OCI-LY3 (cell line): ENCODE results near the gene GBP7.

Experiments used
- H2AFZ ChIP-seq: fragments of 200-600, 300-600 bp; shearing (Covaris generic); 2 replicates; pipeline ENCODE4 v1.6.0; 2014; ENCODE audit warnings: antibody characterized with exemption, low read depth, low read length
- H3K27ac ChIP-seq: fragments of 200-600, 300-600 bp; sonication (generic); 2 replicates; pipeline ENCODE4 v1.5.1; 2014; ENCODE audit warnings: mild to moderate bottlenecking, low read length, moderate library complexity, mixed read lengths
- H3K27me3 ChIP-seq: fragments of 200-600, 300-600 bp; sonication (generic); 2 replicates; pipeline ENCODE4 v1.6.1; 2014; ENCODE audit warnings: low read depth, low read length, mixed read lengths
- H3K36me3 ChIP-seq: fragments of 200-600, 300-600 bp; sonication (generic); replicated peaks from 2 replicates; pipeline ENCODE3; 2014; ENCODE audit warnings: low read depth, low read length, mixed read lengths
- H3K4me1 ChIP-seq: fragments of 300-600, 200-600 bp; sonication (generic); 2 replicates; pipeline ENCODE4 v1.6.1; 2014; ENCODE audit warnings: low read length, mixed read lengths
- H3K4me2 ChIP-seq: fragments of 200-600, 300-600 bp; sonication (generic); 2 replicates; pipeline ENCODE4 v1.6.1; 2014; ENCODE audit warnings: low read length, mixed read lengths
- H3K4me3 ChIP-seq: fragments of 300-600, 200-600 bp; sonication (generic); 2 replicates; pipeline ENCODE4 v1.5.1; 2014; ENCODE audit warnings: antibody characterized with exemption, mild to moderate bottlenecking, low read length, moderate library complexity
- H3K79me2 ChIP-seq: fragments of 300-600, 200-600 bp; shearing (Covaris generic); 2 replicates; pipeline ENCODE4 v1.6.1; 2014; ENCODE audit warnings: mild to moderate bottlenecking, low read length, mixed read lengths
- H3K9ac ChIP-seq: fragments of 300-600, 200-600 bp; shearing (Covaris generic); 2 replicates; pipeline ENCODE4 v1.6.0; 2014; ENCODE audit warnings: mild to moderate bottlenecking, low read length, moderate library complexity
- H3K9me3 ChIP-seq: fragments of 200-600, 300-600 bp; shearing (Covaris generic); 2 replicates; pipeline ENCODE4 v1.6.1; 2014; ENCODE audit warnings: low read length, mixed read lengths; ENCODE audit not compliant: insufficient read depth
- H4K20me1 ChIP-seq: fragments of 200-600, 300-600 bp; sonication (generic); 2 replicates; pipeline ENCODE4 v1.6.1; 2016; ENCODE audit warnings: low read length, mixed read lengths; ENCODE audit not compliant: insufficient read depth
- CTCF ChIP-seq: fragments of 200-600, 300-600 bp; sonication (generic); IDR thresholded peaks from 2 replicates; pipeline ENCODE4 v1.5.1; 2014; ENCODE audit warnings: antibody characterized with exemption, low read length, low read depth
- EZH2phosphoT487 ChIP-seq: fragments of 200-600 bp; shearing (Covaris generic); IDR thresholded peaks from 2 replicates; pipeline ENCODE4 v1.6.1; 2018; ENCODE audit warnings: antibody characterized with exemption, mixed run types, low read depth

The GBP7 gene

GRCh38 chr1:89170170-89171066 lies 5.4 kb downstream of the GBP7 start:
- H3K36me3 ChIP-seq = no peaks in the 10 kb centered on the region
- H3K4me1 ChIP-seq = peaks cover 7% of the 10 kb centered on the region
- no peaks in the 10 kb centered on the region for H3K27me3 ChIP-seq
- peak overlapping the region; percentile 22; the same call in 1 of the 2 replicates for H3K4me2 ChIP-seq
- no peaks in the 10 kb centered on the region for H4K20me1 ChIP-seq
- no peak overlapping the region for H3K4me3 ChIP-seq
- H3K27ac ChIP-seq = no peak overlapping the region
- H3K9me3 ChIP-seq = no peaks in the 10 kb centered on the region
- no peaks in the 10 kb centered on the region for H3K79me2 ChIP-seq
- no peak overlapping the region for H3K9ac ChIP-seq
- TF ChIP-seq CTCF (no peak), EZH2phosphoT487 (no peak)
- peak overlapping the region; percentile 59; the same call in 1 of the 2 replicates for H2AFZ ChIP-seq

GRCh38 chr1:89169166-89169565 lies 6.6 kb downstream of the GBP7 start:
- no peaks in the 10 kb centered on the region for H3K27me3 ChIP-seq

GRCh38 chr1:89167590-89168230 lies 8.1 kb downstream of the GBP7 start:
- Histone ChIP-seq H3K36me3 (no peaks in the 10 kb centered on the region), H3K4me3 (no peak overlapping the region), H3K27me3 (no peaks in the 10 kb centered on the region), H3K79me2 (no peaks in the 10 kb centered on the region), H3K9ac (no peak overlapping the region), H3K27ac (no peak overlapping the region), H2AFZ (no peak overlapping the region), H3K9me3 (no peaks in the 10 kb centered on the region), H4K20me1 (no peaks in the 10 kb centered on the region), H3K4me2 (no peak overlapping the region), H3K4me1 (peaks cover 7% of the 10 kb centered on the region)
- TF ChIP-seq EZH2phosphoT487 (no peak), CTCF (no peak)

More at GRCh38 chr1:89169166-89169565, 6.6 kb downstream of the GBP7 start:
- Histone ChIP-seq H3K27ac (no peak overlapping the region), H3K4me1 (peaks cover 7% of the 10 kb centered on the region), H3K9ac (no peak overlapping the region), H3K36me3 (no peaks in the 10 kb centered on the region), H2AFZ (no peak overlapping the region), H3K9me3 (no peaks in the 10 kb centered on the region), H3K4me2 (no peak overlapping the region), H3K79me2 (no peaks in the 10 kb centered on the region), H3K4me3 (no peak overlapping the region), H4K20me1 (no peaks in the 10 kb centered on the region)
- TF ChIP-seq CTCF = no peak
- TF ChIP-seq EZH2phosphoT487 = no peak

GRCh38 chr1:89166705-89167104 lies 9.1 kb downstream of the GBP7 start:
- Histone ChIP-seq H3K9ac (no peak overlapping the region), H3K4me2 (no peak overlapping the region), H3K27me3 (no peaks in the 10 kb centered on the region), H3K36me3 (no peaks in the 10 kb centered on the region), H3K9me3 (no peaks in the 10 kb centered on the region), H3K79me2 (no peaks in the 10 kb centered on the region), H2AFZ (no peak overlapping the region), H3K4me1 (peaks cover 7% of the 10 kb centered on the region), H3K27ac (no peak overlapping the region), H3K4me3 (no peak overlapping the region), H4K20me1 (no peaks in the 10 kb centered on the region)
- TF ChIP-seq EZH2phosphoT487 (no peak), CTCF (no peak)
